ENCODE results near the gene OR1G1. TPM values are rescaled to one million over a fixed set of nuclear protein-coding genes. Genes with fewer than 3 reads are reported as not detected.
"Not testable (repeated sequence)": the region's sequence is repeated elsewhere in the genome, so short reads cannot be mapped to it uniquely, and the experiment has no call there.

Gene OR1G1
- total RNA-seq = not detected
- long read RNA-seq = 0 reads

DNA sequence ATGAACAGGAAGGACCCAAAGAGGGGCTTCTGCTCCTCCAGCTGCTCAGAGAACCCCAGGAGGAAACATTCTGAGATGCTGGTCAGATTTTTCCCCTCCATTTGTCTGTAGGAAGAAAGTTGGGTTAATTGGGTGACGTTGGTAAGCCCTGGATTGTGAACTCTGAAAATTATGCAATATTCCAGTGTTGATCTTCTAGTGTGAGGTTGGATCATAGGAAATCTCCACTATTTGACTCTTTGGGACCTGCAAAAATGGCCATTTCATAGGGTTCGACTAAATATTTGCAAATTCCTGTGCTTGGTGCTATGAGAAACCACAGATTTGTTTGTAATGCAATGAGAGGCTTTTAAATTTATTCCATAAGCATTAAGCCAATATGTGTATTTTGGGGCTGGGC is at the start of gene OR1G1:
Gene OR1G1, minus strand, starts transcription at position 101 of the 400 bp plus-strand sequence. Its CDS starts 0 bp downstream, at position 101.
- intact Hi-C loops (cut with DNase I, micrococcal nuclease) = no loop called here
- DNase-seq = no peak
- ATAC-seq = no peak

DNA sequence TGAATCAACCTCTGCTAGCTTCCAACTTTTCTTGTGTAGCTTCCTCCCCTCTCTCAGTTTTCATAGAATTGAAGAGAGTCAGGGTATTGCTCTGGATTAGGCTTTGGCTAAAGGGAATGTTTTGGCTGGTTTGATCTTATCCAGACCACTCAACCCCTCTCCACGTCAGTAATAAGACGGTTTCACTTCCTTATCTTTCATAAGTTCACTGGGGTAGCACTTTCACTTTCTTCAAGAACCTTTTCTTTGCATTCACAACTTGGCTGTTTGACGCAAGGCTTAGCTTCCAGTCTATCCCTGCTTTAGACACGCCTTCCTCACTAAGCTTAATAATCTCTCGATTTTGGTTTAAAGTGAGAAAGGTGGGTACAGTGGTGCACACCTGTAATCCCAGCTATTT is 40.2 kb upstream of the OR1G1 start:
- DNase-seq = no peak
- ATAC-seq = no peak
- intact Hi-C loops (cut with DNase I, micrococcal nuclease) = no loop called here

DNA sequence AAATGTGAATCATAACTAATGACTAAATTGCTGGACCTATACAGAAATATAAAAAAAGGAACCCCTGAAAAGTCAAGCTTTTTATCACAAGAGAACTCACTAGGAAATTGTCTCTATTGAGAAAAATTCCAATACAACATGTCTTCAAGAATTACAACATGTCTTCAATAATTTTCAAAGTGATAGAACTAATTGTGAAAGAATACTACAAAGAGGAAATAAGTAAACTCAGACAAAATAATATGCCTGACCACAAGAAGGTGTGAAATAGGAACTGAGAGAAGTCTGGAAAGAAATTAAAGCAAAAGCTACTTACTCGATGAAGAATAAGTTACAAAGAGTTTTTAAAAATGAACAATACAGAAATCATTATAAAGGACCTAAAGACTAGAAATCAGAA is 29.9 kb upstream of the OR1G1 start:
- ATAC-seq (no peak), DNase-seq (no peak)
- intact Hi-C loops (cut with DNase I, micrococcal nuclease) = no loop called here

DNA sequence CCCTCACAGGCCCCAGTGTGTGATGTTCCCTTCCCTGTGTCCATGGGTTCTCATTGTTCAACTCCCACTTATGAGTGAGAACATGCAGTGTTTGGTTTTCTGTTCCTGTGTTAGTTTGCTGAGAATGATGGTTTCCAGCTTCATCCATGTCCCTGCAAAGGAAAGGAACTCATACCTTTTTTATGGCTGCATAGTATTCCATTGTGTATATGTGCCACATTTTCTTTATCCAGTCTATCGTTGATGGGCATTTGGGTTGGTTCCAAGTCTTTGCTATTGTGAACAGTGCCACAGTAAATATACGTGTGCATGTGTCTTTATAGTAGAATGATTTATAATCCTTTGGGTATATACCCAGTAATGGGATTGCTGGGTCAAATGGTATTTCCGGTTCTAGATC is 10.1 kb upstream of the OR1G1 start:
- intact Hi-C loops (cut with DNase I, micrococcal nuclease); ATAC-seq; DNase-seq: not testable (repeated sequence)

DNA sequence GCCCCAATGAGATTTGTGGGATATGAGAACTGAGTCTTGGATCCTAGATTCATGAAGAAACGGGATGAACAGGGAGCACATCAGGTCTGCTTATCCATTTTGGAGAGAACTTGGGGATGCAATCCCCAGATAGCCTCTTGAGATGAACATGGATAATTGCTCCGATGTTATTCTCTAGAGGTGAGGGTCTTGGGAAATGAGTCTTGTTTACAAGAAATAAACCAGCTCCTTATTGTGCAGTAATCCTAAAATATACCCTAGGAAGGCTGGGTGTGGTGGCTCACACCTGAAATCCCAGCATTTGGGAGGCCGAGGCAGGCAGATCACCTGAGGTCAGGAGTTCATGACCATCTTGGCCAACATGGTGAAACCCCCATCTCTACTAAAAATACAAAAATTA is 23.0 kb downstream of the OR1G1 start, which contains the start of gene OR1D2:
Gene OR1D2, minus strand, starts transcription at position 101 of the 400 bp plus-strand sequence. CDS start 11,426 bp downstream, outside the sequence.
- no peak for ATAC-seq
- intact Hi-C loops (cut with DNase I, micrococcal nuclease) = no loop called here
- no peak for DNase-seq

Other genes starting within 250 kb of the OR1G1 start
- gene OR1D5, start 63.9 kb downstream of the OR1G1 start, total RNA-seq = not detected
- not detected for gene OR1D2, start 23.1 kb downstream of the OR1G1 start, total RNA-seq
- gene OR1A2, start 70.0 kb upstream of the OR1G1 start, total RNA-seq = not detected
- gene OR1A1, start 80.1 kb upstream of the OR1G1 start, total RNA-seq = not detected
- not detected for gene OR3A1, start 170.8 kb upstream of the OR1G1 start, total RNA-seq